H1 (cell line): ENCODE data around the gene SLC5A12. TPM values are rescaled to one million over a fixed set of nuclear protein-coding genes. Genes with fewer than 3 reads are reported as not detected.

Experiments
- CTCF ChIA-PET: fragments of 300-600 bp; sonication (Branson Sonifier 250); formaldehyde crosslinking; loops from one replicate; lab custom pipeline; 2021; ENCODE audit not compliant: partially characterized antibody; lab: Charles Lee
- POLR2A ChIA-PET: fragments of 300-600 bp; sonication (Branson Sonifier 250); formaldehyde crosslinking; loops from one replicate; lab custom pipeline; 2021; ENCODE audit warnings: inconsistent platforms; ENCODE audit not compliant: partially characterized antibody; lab: Charles Lee
- DNase-seq, 2 experiments: peaks; one replicate each; pipeline versions ENCODE4 v3.0.0 to v3.0.0-alpha.2; 2010 to 2022; ENCODE audit warnings: low spot score in 2 of 2, low read depth in 1 of 2, mixed read lengths in 1 of 2
- FAIRE-seq: peaks from 2 replicates; lab custom pipeline; 2011; peaks lifted over from hg19 to GRCh38; lab: Jason Lieb, UNC
- H2AFZ ChIP-seq: 2 replicates; pipeline ENCODE4 v1.8.1; 2012; ENCODE audit warnings: low read length, inconsistent platforms
- H2AK5ac ChIP-seq: 2 replicates; pipeline ENCODE4 v1.6.1; 2013; ENCODE audit warnings: low read depth, low read length
- H2BK120ac ChIP-seq: replicated peaks from 2 replicates; pipeline ENCODE3; 2013; ENCODE audit warnings: low read depth, low read length, inconsistent platforms
- H2BK12ac ChIP-seq: 2 replicates; pipeline ENCODE4 v1.6.1; 2013; ENCODE audit warnings: low read depth, low read length
- H2BK15ac ChIP-seq: 2 replicates; pipeline ENCODE4 v1.6.1; 2013; ENCODE audit warnings: low read length
- H2BK20ac ChIP-seq: 2 replicates; pipeline ENCODE4 v1.6.1; 2013; ENCODE audit warnings: low read length
- H2BK5ac ChIP-seq: 2 replicates; pipeline ENCODE4 v1.6.1; 2013; ENCODE audit warnings: low read depth, low read length
- H3K14ac ChIP-seq: 2 replicates; pipeline ENCODE4 v1.6.1; 2013; ENCODE audit warnings: inconsistent platforms; ENCODE audit not compliant: insufficient read length
- H3K18ac ChIP-seq: 2 replicates; pipeline ENCODE4 v1.6.1; 2013; ENCODE audit warnings: low read length; ENCODE audit errors: extremely low read depth
- H3K23ac ChIP-seq: 2 replicates; pipeline ENCODE4 v1.6.1; 2013; ENCODE audit warnings: inconsistent platforms; ENCODE audit not compliant: insufficient read length
- H3K23me2 ChIP-seq: 2 replicates; pipeline ENCODE4 v1.6.1; 2013; ENCODE audit warnings: low read depth, low read length
- H3K27ac ChIP-seq: 2 replicates; pipeline ENCODE4 v1.6.1; 2011; ENCODE audit warnings: low read depth, low read length, inconsistent platforms
- H3K27me3 ChIP-seq, 4 experiments: replicated peaks in 1 of 4; 1 replicate in 1 of 4; 2 replicates in 3 of 4; pipeline versions ENCODE4 v1.6.1 to v1.8.1; 2011 to 2013; ENCODE audit warnings: low read length in 3 of 4, mild to moderate bottlenecking in 3 of 4, inconsistent platforms in 2 of 4, mixed read lengths in 2 of 4, moderate library complexity in 1 of 4; ENCODE audit not compliant: control insufficient read depth in 3 of 4, insufficient read depth in 3 of 4; ENCODE audit errors: extremely low read depth in 1 of 4
- H3K36me3 ChIP-seq, 4 experiments: 2 replicates each; pipeline versions ENCODE4 v1.6.1 to v1.8.1; 2011 to 2013; ENCODE audit warnings: mild to moderate bottlenecking in 4 of 4, low read length in 3 of 4, moderate library complexity in 2 of 4, control low read depth in 1 of 4, inconsistent platforms in 1 of 4; ENCODE audit not compliant: insufficient read depth in 4 of 4, control insufficient read depth in 2 of 4
- H3K4ac ChIP-seq: replicated peaks from 2 replicates; pipeline ENCODE3; 2013; ENCODE audit warnings: low read length, low read depth, mixed read lengths, inconsistent platforms; ENCODE audit not compliant: insufficient read length
- H3K4me1 ChIP-seq, 4 experiments: replicated peaks in 1 of 4; 1 replicate in 1 of 4; 2 replicates in 3 of 4; pipeline versions ENCODE4 v1.6.1 to v1.8.1; 2011 to 2013; ENCODE audit warnings: low read length in 3 of 4, inconsistent platforms in 2 of 4, mixed read lengths in 1 of 4; ENCODE audit not compliant: insufficient read depth in 4 of 4, control insufficient read depth in 3 of 4
- H3K4me2 ChIP-seq, 2 experiments: 2 replicates each; pipeline versions ENCODE4 v1.6.1 to v1.8.1; 2011 to 2013; ENCODE audit warnings: low read depth in 2 of 2, low read length in 2 of 2, control low read depth in 1 of 2, inconsistent platforms in 1 of 2, mild to moderate bottlenecking in 1 of 2; ENCODE audit not compliant: insufficient read depth in 1 of 2
- H3K4me3 ChIP-seq, 4 experiments: fragments of 200-600, 300-600 bp in 1 of 4; sonication (generic), shearing (Covaris generic), sonication (Bioruptor Twin) in 1 of 4; 2 replicates each; pipeline versions ENCODE4 v1.5.1 to v1.8.1; 2011 to 2016; ENCODE audit warnings: low read length in 4 of 4, low read depth in 3 of 4, control low read depth in 2 of 4, inconsistent platforms in 2 of 4, mild to moderate bottlenecking in 2 of 4, mixed read lengths in 1 of 4, moderate library complexity in 1 of 4; ENCODE audit not compliant: insufficient read depth in 2 of 4; ENCODE audit errors: extremely low read depth in 1 of 4
- H3K56ac ChIP-seq: replicated peaks from 2 replicates; pipeline ENCODE3; 2013; ENCODE audit warnings: low read depth, mild to moderate bottlenecking, mixed read lengths, low read length, inconsistent platforms; ENCODE audit not compliant: insufficient read length
- H3K79me1 ChIP-seq: 2 replicates; pipeline ENCODE4 v1.6.1; 2013; ENCODE audit warnings: low read depth, low read length, control low read depth
- H3K79me2 ChIP-seq, 2 experiments: 2 replicates each; pipeline versions ENCODE4 v1.6.1 to v1.8.1; 2012 to 2013; ENCODE audit warnings: low read length in 2 of 2, mild to moderate bottlenecking in 2 of 2, inconsistent platforms in 1 of 2; ENCODE audit not compliant: insufficient read depth in 2 of 2, control insufficient read depth in 1 of 2
- H3K9ac ChIP-seq, 4 experiments: replicated peaks in 1 of 4; 1 replicate in 1 of 4; 2 replicates in 3 of 4; pipeline versions ENCODE4 v1.6.1 to v1.8.1; 2011 to 2013; ENCODE audit warnings: low read depth in 3 of 4, low read length in 3 of 4, control low read depth in 2 of 4, mild to moderate bottlenecking in 2 of 4, moderate library complexity in 2 of 4, inconsistent platforms in 1 of 4; ENCODE audit errors: extremely low read depth in 1 of 4
- H3K9me3 ChIP-seq, 2 experiments: 2 replicates each; pipeline versions ENCODE4 v1.6.1 to v1.8.1; 2012 to 2013; ENCODE audit warnings: mild to moderate bottlenecking in 2 of 2, moderate library complexity in 2 of 2, control low read depth in 1 of 2, inconsistent platforms in 1 of 2, low read depth in 1 of 2, low read length in 1 of 2, mixed read lengths in 1 of 2; ENCODE audit not compliant: insufficient read depth in 2 of 2
- H4K20me1 ChIP-seq, 2 experiments: replicated peaks in 1 of 2; 2 replicates each; pipeline versions ENCODE3 to v1.8.1; 2011 to 2013; ENCODE audit warnings: inconsistent platforms in 2 of 2, low read length in 2 of 2, mild to moderate bottlenecking in 1 of 2; ENCODE audit not compliant: insufficient read depth in 2 of 2, control insufficient read depth in 1 of 2
- H4K5ac ChIP-seq: 2 replicates; pipeline ENCODE4 v1.6.1; 2013; ENCODE audit warnings: low read length, low read depth, mixed read lengths, inconsistent platforms; ENCODE audit not compliant: insufficient read length
- H4K8ac ChIP-seq: 2 replicates; pipeline ENCODE4 v1.8.0; 2013; ENCODE audit warnings: mild to moderate bottlenecking, moderate library complexity, low read length, inconsistent platforms; ENCODE audit not compliant: insufficient read depth; ENCODE audit errors: extremely low read depth
- H4K91ac ChIP-seq: replicated peaks from 2 replicates; pipeline ENCODE3; 2013; ENCODE audit warnings: low read length, mixed read lengths, inconsistent platforms; ENCODE audit not compliant: insufficient read length
- BCL11A ChIP-seq, 2 experiments: IDR thresholded peaks; one replicate each; pipeline ENCODE4 v1.6.1; 2011; ENCODE audit warnings: low read depth in 2 of 2, low read length in 2 of 2, mild to moderate bottlenecking in 2 of 2
- CEBPB ChIP-seq: IDR thresholded peaks from 2 replicates; pipeline ENCODE4 v1.6.1; 2012; ENCODE audit warnings: low read depth, low read length
- EGR1 ChIP-seq: IDR thresholded peaks from 2 replicates; pipeline ENCODE4 v1.6.1; 2011; ENCODE audit warnings: low read depth, low read length, borderline replicate concordance
- HDAC2 ChIP-seq, 2 experiments: fragments of 300-600 bp in 1 of 2; sonication (generic) in 1 of 2; IDR thresholded peaks; 2 replicates each; pipeline ENCODE4 v1.6.1; 2011 to 2012; ENCODE audit warnings: low read depth in 2 of 2, low read length in 2 of 2, mild to moderate bottlenecking in 2 of 2, moderate library complexity in 2 of 2, borderline replicate concordance in 1 of 2, inconsistent platforms in 1 of 2
- NRF1 ChIP-seq: IDR thresholded peaks from 2 replicates; pipeline ENCODE4 v1.6.1; 2011; ENCODE audit warnings: mild to moderate bottlenecking, low read depth, low read length, improper control_type of control experiment
- RXRA ChIP-seq: IDR thresholded peaks from 2 replicates; pipeline ENCODE4 v1.6.1; 2011; ENCODE audit warnings: low read depth, mild to moderate bottlenecking, low read length, moderate library complexity; ENCODE audit not compliant: insufficient read depth
- YY1 ChIP-seq: IDR thresholded peaks from 2 replicates; pipeline ENCODE4 v1.6.1; 2011; ENCODE audit warnings: low read depth, mild to moderate bottlenecking, low read length
- WGBS, 2 experiments: shearing (Covaris generic) in 1 of 2; methylation state at CpG; one replicate each; pipeline versions ENCODE4 v1.1.6 to v1.1.7; 2013 to 2015; ENCODE audit warnings: low lambda C conversion rate in 2 of 2, mixed read lengths in 2 of 2, inconsistent platforms in 1 of 2, low coverage in 1 of 2, missing lambda C conversion rate in 1 of 2; ENCODE audit not compliant: insufficient replicate concordance in 2 of 2, insufficient coverage in 1 of 2, insufficient read length in 1 of 2; ENCODE audit errors: extremely low coverage in 1 of 2, missing lambda C conversion rate in 1 of 2; 5-methylcytosine and 5-hydroxymethylcytosine counted together
- polyA plus RNA-seq, 7 experiments: library from polyadenylated mRNA; depleted of rRNA in 3 of 7; stranded (reverse) in 5 of 7; unstranded in 2 of 7; fragments of >200 nt in 5 of 7; fragments of 200-250 nt in 2 of 7; gene quantifications; 1 replicate in 5 of 7; 2 replicates in 1 of 7; 4 replicates in 1 of 7; pipeline versions ENCODE4 v1.2.1 to v1.2.3, GENCODE V29; 2011 to 2013; ENCODE audit warnings: missing spikeins in 2 of 7, mixed read lengths in 2 of 7
- total RNA-seq: library from RNA; stranded (reverse); fragmentation: NEBNext Ultra II Directional; extraction: Animal tissue kit (Norgen Biotek cat#: 25700); gene quantifications from 2 replicates; pipeline ENCODE4 v1.2.1, GENCODE V29; 2021

Gene SLC5A12
- total and polyA plus RNA-seq, 2 of the 8 experiments (the other 6 are each of a cell fraction or from before 2014, with no cell fraction given) = 1.3 to 1.4 TPM

DNA sequence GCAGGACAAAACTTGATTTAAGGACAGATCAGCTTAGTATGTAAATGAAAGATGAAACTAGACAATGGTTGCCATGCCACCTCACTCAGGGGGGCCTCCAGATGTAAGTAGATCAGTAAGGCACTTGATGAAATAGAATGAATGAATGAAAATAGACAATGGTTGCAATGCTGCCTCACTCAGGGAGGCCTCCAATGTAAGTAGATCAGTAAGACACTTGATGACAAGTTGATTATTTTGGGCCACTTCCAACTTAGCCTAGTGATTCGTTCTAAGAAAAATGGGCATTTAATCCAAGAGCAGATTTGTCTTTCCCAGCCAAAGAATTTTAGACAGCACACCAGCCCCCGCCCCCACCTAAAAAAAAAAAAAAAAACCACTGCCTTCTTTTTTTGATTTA, 19.2 kb upstream of the SLC5A12 start:
- FAIRE-seq (no peak), DNase-seq (no peak)
- POLR2A ChIA-PET = no interaction called here
- H2BK20ac ChIP-seq = no peak overlapping the region
- no peak overlapping the region for H2BK5ac ChIP-seq
- no peaks in the 10 kb centered on the region for H3K27me3 ChIP-seq
- H3K9me3 ChIP-seq = no peaks in the 10 kb centered on the region
- TF ChIP-seq CEBPB (no peak), HDAC2 (IDR thresholded peaks at IDR 0.05; ENCODE audit: borderline replicate concordance in 1 of 2, low read depth in 2 of 2, low read length in 2 of 2) (no peak), RXRA (no peak), EGR1 (no peak), NRF1 (no peak), YY1 (no peak), BCL11A (IDR thresholded peaks at IDR 0.05; ENCODE audit: low read depth in 2 of 2, low read length in 2 of 2) (no peak)
- H3K14ac ChIP-seq = no peak overlapping the region
- CTCF ChIA-PET = interaction anchor here (1.0 to 3.0 kb wide), 2 partner anchors 218 to 417 kb away, joined by 3 to 11 read pairs; no protein-coding TSS in a partner anchor
- no peaks in the 10 kb centered on the region for H3K79me2 ChIP-seq
- no peak overlapping the region for H3K4ac ChIP-seq
- no peak overlapping the region for H2BK12ac ChIP-seq
- 84% methylated on average over 2 of the region's 2 CpGs; no CpG with 5 or more reads in 1 of the 2 experiments for WGBS, 2 experiments
- H3K4me2 ChIP-seq = no peak overlapping the region
- H3K9ac ChIP-seq = no peak overlapping the region
- H2BK120ac ChIP-seq = no peak overlapping the region
- no peak overlapping the region for H4K8ac ChIP-seq
- H2AFZ ChIP-seq = no peak overlapping the region
- no peaks in the 10 kb centered on the region for H3K36me3 ChIP-seq
- H3K79me1 ChIP-seq = no peaks in the 10 kb centered on the region
- H4K5ac ChIP-seq = no peak overlapping the region
- no peak overlapping the region for H3K18ac ChIP-seq
- H2BK15ac ChIP-seq = no peak overlapping the region
- H4K20me1 ChIP-seq = no peaks in the 10 kb centered on the region
- H3K27ac ChIP-seq = no peak overlapping the region
- H3K56ac ChIP-seq = no peak overlapping the region
- H4K91ac ChIP-seq = no peak overlapping the region
- no peak overlapping the region for H3K23ac ChIP-seq
- H2AK5ac ChIP-seq = no peak overlapping the region
- no peaks in the 10 kb centered on the region for H3K4me1 ChIP-seq
- H3K23me2 ChIP-seq = no peaks in the 10 kb centered on the region
- no peak overlapping the region for H3K4me3 ChIP-seq
